Fibroblast of skin of left biceps (primary cell): ENCODE measurements around the gene GPR176.

Experiments used
- DNase-seq, 2 experiments: peaks; one replicate each; pipeline ENCODE4 v3.0.0-alpha.2; 2013; ENCODE audit warnings: low read depth in 2 of 2

Gene GPR176, protein sequence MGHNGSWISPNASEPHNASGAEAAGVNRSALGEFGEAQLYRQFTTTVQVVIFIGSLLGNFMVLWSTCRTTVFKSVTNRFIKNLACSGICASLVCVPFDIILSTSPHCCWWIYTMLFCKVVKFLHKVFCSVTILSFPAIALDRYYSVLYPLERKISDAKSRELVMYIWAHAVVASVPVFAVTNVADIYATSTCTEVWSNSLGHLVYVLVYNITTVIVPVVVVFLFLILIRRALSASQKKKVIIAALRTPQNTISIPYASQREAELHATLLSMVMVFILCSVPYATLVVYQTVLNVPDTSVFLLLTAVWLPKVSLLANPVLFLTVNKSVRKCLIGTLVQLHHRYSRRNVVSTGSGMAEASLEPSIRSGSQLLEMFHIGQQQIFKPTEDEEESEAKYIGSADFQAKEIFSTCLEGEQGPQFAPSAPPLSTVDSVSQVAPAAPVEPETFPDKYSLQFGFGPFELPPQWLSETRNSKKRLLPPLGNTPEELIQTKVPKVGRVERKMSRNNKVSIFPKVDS

DNA sequence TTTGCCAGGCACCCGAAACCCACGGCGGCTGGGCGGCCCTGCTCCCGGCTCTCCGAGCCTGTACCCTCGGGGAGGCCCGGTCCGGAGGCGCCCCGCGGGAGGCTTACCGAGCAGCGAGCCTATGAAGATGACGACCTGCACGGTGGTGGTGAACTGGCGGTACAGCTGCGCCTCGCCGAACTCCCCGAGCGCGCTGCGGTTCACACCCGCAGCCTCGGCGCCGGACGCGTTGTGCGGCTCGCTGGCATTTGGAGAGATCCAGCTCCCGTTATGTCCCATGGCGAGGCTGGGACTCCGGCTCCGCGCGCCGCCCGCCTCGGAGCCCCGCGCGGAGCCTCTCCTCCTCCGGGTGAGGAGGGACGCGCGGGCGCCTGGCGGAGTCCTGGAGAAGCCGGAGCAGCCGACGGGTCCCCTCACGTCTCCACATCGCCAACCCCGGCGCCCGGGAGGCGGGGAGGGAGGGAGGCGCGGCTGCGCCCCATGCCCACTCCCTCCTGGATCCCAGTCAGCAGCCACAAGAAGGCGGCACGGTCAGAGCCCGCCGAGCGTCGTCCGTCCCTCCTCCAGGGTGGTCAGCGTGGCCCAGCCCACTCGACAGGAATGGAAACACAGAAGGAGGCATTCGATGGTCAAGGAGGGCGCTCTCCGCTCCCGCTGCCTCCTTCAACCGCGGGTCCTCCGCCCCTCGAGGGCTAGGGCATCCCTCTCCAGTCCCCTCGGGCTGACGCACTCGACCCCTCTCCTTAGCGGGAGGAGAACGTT, at the start of gene GPR176:
Gene GPR176 (minus strand): TSS at position 519 of the 762 bp plus-strand sequence. CDS start 240 bp downstream, at position 279.
- no peak for DNase-seq

DNA sequence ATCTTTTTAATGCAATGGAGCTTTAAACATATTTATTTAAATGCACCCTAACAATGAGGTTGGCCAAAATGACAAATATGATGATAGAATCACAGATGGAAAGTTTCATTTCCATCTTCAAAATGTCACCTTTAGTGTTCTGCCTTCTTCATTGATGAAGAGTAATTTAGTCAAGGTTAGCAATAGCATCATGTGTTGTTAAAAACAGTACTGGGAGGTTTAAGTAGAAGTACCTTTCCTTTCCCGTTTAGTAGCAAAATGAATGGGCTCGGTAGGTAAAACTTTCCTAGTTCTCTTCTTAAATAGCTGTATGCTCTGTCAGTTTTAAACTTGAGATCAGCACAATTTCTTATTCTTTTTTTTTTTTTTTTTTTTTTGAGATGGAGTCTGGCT, 48.9 kb upstream of the GPR176 start:
- DNase-seq = no peak

DNA sequence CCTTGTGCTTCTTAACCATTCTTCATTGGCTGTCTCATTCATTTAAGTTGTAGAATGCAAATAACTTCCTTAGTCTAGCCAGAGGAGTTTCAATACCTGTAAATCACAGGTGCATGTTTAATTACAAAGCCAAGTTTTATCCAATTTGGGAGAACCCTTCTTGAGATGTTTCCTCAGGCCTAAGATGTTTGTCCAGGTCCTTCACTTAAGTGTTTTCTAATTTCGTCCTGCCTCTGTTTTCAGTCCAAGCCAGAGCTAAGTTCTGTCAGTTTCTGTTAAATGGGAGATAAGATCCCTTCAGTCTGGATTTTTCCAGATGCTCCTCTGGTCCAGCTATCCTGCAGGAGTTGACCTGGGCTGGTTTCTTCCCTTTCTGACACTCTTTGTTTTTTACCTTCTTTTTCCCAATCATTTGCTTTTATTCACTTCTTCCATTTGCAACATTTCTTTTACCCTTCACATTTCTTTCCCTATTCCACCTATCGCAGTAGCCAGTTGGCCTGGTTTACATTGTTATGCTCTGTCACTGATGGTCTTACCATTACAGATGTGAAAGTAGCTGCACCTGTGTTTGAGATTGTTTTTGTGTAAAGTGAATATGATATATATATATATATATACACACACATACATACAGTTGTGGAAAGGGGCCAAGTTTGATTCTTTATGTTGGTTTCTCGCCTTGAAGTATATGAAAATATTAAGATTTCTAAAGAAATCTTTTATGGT, 48.4 kb upstream of the GPR176 start:
- no peak for DNase-seq

DNA sequence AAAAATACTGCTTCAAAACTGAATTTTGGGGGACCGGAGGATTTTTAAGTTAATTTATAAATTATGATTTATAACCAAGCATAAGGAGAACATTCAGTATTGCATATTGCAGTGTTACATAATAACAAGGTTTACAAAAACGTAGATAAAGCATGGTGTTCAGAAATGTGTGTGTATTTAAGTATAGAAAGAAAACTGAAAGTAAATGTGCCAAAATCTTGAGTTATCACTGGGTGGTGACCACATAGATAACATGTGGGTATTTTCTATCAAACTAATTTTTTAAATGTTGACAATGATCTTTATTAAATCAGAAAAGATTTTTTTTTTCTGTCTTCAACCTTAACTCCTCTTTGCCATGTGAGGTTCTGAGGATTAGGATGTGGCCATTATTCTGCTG, 46.5 kb upstream of the GPR176 start:
- DNase-seq = no peak

DNA sequence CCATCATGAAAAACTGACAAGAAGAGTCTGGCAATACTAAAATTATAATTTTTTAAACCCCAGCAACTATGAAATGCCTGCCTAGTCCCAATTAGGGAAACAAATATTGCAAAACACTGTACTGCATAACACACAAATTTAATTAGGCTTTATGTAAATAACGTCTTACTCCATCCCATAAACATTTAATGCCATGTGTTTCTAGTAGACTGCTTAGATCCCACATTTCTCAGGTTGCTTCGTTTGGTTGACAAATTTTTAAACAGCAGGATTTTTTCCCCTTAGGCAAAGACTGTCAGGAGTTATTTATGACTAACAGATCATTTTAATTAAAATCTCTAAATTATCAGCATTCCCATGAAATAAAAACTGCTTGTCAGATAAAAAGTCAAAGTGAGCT, 43.7 kb upstream of the GPR176 start:
- DNase-seq = peak; percentile 47 to 50

DNA sequence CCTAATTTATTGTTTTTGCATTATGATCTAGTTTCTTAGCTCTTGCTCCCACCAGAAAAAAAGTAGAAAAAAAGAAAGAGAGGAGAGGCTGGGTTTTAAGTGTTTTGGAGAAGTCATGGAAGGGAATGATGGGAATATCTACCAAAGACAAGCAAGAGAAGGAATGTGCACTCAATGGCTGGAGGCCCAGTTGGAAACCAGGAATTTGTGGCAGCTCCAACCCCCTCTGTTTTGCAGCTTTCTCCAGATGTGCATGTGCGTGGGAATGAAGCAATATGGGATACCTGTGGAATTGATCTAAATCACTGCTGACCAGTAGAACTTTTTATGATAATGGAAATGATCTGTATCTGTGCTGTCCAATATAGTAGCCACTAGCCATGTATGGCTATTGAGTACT, 41.0 kb upstream of the GPR176 start:
- peak in 1 of 2 experiments; percentile 40 for DNase-seq

DNA sequence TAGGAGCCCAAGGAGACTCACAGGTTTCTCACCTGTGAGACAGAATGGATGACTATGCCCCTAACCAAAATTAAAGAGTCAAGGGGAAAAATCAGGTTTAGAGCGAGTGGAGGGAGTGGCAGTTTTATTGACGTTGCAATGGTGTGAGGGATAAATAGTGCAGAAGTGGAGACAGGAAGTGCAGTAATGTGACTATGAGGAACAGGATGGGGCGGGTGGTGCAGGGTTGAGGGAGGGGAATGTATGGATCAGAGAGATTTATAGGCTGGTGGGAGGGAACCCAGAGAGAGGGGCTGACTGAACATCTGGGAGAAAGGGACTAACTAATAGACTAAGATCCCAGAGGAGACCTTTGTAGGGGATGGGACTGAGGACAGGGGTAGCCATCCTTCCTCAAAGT, 40.3 kb upstream of the GPR176 start:
- no peak for DNase-seq

DNA sequence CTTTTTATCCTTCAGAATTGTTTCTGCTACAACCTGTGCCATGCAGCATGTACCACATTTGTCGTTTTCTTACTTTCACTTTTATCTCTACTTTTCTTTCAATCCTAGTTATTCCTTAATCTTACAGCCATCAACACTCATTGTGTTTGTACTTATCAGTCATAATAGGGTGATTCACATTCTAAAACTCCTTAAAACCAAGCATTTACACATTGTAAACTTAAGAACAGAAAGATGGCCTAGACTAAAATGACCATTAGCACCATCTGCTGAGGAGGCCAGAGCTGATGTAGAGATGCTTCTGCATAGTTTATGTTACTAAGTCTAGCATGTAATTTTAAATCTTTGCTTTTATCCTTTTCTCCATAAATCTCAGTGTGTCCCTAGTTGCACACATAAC, 39.3 kb upstream of the GPR176 start:
- no peak for DNase-seq

DNA sequence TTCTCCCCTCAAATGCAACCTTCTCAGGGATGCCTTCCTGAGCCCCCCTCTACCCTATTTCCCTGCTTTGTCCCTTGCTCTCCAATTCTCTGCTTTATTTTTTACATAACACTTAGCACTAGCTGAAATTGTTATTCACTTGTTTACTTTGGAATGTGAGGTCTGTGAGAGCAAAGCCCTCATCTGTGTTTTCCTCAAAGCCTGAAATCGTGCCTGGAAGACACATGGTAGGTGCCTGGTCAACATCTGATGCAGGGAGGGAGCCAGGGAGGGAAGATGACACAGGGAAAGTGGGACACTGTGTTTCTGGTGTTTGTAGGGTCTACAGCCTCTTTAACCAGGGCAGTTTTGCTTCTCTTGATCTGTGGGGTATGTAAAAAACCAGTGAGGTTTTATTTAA, 37.4 kb upstream of the GPR176 start:
- DNase-seq = no peak

DNA sequence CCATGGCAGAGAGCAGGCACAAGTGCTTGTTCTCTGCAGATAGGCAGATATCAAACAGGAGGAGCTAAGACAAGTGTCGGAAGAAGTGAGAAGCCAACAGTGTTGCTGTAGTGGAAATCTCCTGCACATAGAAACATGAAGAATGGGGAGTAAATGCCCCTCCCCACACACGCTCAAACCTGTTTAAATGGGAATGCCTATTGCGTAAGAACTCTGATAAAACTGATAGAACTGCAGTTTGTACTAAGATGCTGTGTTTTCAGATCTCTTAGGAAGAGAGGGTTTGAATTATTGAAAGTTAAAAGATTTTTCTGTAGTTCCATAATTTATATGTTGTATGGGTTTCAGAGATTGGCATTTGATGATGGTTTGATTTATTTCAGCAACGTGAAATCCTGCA, 33.5 kb upstream of the GPR176 start:
- no peak for DNase-seq

DNA sequence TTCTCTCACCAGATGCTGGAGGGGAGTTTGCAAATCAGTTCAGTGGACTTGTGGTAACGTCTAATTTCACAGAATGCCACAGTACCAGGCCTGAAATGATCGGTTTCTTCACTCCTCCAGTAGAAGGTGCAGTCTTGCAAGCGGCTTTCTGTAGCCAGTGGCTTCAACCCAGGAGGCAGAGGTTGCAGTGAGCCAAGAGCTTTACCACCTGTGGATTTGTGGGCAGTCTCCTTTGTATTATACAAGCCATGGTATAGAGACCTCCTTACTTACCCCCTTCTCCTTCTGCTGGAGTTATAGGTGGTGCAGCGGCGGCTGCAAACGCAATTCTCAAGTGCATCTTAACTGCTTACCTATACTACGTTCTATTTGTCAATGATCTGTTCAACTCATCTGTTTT, 31.5 kb upstream of the GPR176 start:
- no peak for DNase-seq

DNA sequence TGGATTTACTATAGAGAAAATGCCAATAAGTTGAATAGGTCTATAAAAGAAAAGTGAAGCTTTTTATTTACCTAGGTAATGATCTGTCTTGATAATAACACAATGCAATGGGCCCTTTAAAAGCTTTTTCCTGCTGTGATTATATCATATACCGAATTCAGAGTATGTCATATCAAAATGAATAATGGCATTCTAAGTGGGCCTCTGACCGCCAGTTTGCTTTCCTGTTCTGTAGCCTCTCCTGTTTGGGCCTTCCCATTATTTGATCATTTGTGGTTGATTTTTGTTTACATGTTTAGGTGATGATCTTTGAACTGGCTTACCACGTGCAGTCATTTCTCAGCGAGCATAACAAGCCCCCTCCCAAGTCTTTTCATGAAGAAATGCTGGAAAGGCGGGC, 28.8 kb upstream of the GPR176 start:
- DNase-seq = no peak

DNA sequence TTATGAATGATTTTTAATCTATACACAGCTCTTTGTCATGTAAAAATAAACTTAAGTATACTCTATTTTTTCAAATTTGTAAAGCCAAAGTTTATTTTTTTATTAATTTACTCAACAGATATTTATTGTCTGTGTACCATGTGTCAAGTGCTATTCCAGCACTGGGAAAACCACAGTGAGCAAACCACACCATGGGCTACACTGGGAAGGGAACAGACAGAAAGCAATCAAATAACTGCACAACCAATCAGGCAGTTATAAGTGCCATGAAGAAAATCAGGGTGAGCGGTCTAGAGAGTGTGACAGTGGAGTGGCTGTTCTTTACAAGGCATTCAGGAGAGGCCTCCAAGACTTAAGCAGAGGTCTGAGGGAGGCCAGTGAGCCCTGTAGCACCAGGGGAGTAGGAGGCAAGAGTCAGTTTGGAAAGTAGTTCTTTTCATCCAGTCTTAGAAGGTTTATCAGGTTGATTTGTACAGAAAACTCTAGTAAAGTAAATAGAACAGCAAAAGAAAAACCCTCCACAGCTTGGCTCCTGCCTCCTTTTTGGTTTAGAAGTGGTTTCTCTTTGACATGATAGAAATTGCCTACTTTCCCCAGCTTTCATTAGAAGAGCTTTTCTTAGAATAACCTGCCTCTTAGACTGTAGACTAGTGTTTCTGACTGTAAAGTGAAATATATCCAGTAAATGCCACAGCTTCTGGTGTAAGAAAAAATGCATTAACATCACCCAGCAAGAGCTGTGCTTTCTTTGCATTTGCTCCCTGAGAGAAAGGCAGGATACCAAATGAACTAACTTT, 27.5 kb upstream of the GPR176 start:
- DNase-seq = no peak

DNA sequence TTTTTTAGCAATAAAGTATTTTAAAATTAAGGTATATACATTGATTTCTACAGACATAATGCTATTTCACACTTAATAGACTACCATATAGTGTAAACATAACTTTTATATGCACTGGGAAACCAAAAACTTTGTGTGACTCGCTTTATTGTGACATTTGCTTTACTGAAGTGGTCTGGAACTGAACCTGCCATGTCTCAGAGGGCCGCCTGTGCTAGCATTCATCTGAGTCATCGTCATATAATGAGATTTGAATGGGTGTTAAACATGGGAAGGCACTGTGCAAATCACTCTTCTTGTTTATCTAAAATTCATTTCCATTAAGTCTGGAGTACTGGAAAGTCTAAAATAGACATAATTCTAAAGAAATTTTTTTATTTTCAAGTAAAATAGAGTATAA, 26.8 kb upstream of the GPR176 start:
- no peak for DNase-seq

DNA sequence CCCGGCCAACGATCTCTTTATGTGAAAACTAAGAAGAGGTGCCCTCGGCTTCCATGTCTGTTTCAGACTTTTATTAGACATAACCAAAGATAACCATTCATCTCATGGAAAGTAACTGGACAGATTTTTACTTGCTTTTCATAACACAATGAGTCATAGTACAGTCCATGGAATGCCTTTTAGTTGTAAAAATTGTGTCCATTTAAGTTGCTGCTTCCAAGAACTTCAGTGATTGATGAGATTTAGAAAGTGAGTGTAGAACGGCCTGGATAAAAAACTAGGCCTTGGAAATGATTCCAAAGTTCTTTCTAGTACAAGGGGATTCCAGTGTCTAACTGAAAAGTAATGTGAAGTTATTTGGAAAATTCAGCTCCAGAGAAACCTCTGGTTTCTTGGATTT, 24.7 kb upstream of the GPR176 start:
- DNase-seq = peak; percentile 90 to 91

DNA sequence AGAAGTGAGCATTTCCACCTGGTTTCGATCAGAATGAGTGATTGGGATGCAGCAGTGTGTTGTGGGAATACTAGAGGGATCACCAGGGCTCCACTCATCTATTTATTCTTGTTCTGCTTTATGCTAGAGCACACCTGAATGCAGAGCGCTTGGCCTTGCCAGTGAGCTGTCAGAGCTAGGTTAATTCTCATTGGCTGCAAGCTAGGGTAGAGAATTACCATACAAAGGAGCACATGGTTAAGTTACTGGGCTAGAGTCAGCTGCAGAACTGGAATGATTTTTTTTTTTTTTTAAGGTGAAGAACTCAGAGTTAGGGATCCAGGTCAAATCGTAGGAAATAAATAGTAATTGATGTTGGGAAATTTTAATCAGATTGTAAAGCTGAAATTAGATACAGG, 22.7 kb upstream of the GPR176 start:
- no peak for DNase-seq

DNA sequence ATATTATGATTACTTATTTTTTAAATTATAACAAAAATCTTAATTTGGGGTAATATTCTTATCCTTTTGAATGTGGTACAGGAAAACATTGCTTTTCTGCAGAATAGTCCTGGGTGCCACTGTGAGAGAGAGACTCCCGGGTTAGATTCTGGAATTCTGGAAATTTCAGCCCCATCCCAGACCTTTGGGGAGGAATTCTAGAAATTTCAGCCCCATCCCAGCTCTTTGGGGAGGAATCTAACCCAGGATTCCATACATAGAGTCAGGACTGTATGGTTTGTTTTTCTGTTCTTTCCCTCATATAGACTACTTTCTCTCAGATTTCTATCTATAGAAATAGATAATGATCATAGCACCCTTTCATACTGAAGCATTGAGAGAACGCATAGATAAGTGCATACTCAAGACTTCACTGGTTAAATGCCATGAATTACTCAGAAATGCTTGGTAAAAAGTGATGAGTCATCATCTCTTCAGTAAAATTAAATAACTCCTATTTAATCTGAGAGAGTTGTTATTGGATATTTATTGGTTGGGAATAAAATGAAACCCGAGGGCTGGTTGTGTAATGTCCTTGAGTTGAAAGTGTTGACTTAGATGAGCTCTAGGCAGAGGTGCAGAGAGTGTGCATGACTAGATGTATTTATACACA, 22.2 kb upstream of the GPR176 start:
- peak in 1 of 2 experiments; percentile 61 for DNase-seq

DNA sequence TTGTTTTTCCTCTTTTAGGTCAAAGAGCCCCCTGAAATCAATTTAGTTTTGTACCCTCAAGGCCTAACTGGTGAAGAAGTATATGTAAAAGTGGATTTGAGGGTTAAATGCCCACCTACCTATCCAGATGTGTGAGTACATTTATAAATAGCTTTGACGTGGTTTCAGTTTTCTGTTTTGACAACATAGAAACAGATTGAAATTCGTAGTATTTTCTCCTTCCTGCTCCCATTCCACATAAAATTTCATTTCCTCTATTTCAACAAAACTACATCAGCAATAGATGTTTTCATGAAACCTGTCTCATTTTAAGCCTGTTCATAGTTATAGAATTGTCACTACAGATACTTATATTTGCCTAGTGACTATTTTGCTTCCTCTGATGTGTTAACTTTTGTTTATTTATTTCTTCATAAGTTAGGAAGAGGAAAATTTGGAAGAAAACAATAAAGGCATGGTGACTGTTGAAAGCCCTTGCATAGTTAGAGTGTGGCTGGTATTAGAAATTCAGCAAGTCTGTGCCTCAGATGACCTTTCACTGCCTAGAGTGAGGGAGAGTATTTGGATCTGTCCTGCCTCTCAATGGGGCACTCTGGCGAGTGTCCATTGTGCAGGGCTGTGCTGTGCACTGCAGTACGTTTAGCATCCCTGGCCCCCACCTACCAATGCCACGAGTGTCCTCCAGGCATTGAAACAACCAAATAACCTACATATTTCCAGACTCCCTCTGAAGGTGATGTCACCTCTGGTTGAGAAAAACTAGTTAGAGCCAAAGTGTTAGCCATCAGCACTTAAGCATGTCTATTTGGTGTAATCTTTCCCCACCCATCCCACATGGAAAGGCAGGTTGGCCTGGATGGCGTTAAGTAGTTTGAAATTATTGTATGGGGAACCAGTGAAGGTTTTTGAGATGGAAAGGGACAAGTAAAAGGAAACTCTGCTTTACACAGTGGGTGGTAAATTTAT, 19.7 kb upstream of the GPR176 start:
- no peak for DNase-seq

DNA sequence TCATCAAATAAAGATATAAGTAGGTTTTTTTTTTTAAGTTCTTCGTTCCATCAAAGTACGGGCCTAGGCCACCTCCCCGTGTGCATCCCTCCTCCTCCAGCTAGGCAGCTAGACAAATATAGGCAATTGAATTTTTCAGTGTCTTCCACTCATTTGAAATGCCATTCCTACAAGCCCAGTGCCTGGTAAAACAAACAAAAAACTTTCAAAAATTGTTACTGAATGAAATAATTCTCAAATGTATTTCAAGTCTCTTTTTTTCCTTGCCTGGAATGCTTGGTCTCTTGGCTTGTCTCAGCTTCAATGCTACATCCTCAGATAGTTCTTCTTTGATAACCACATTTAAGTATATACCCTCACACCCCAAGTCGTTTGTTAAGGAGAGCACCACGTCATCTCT, 17.6 kb upstream of the GPR176 start:
- no peak for DNase-seq

DNA sequence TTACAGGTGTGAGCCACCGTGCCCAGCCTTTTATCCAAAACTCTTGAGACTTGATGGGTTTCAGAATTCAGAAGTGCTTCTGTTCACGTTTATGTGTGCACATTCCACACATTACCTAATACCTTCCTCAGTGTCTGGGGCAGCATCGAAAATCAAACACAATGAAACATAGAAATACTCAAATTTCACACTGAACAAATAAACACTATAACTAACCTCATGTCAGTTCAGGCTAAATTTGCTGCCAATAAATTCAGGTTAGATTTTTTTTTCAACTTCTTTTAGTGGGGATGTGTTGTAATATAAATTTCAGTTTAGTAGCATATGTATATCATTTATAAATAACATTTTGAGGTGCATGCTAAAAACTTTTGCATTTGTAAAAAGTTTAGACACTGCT, 16.6 kb upstream of the GPR176 start:
- DNase-seq = no peak
